ENCODE measurements around the gene PCLO. TPM values are rescaled to one million over a fixed set of nuclear protein-coding genes. Genes with fewer than 3 reads are reported as not detected.

The PCLO gene
- total and polyA plus RNA-seq, 9 donors, result 0.31 to 3.6 (median 1.4) TPM

GRCh38 chr7:82839555-82839954 lies 323.1 kb downstream of the PCLO start:
- H3K27me3 ChIP-seq, result no peaks in the 10 kb centered on the region
- WGBS, 3 donors, result 57 to 68% (median 58%) methylated on average over 4 of the region's 4 CpGs
- DNase-seq, result no peak
- TF ChIP-seq EP300 (IDR thresholded peaks at IDR 0.05) (no peak), POLR2A (IDR thresholded peaks at IDR 0.05) (no peak), CTCF (IDR thresholded peaks at IDR 0.05) (no peak)
- no peaks in the 10 kb centered on the region for H3K9me3 ChIP-seq
- H3K27ac ChIP-seq, result no peak overlapping the region
- intact Hi-C loops (cut with DNase I), result no loop called here
- no peaks in the 10 kb centered on the region for H3K4me1 ChIP-seq (ENCODE audit: insufficient read depth)
- H3K36me3 ChIP-seq, result no peaks in the 10 kb centered on the region
- no peak overlapping the region for H3K4me3 ChIP-seq

- Histone ChIP-seq H3K27ac (no peak overlapping the region), H3K4me1 (ENCODE audit: insufficient read depth) (no peaks in the 10 kb centered on the region), H3K36me3 (no peaks in the 10 kb centered on the region), H3K9me3 (no peaks in the 10 kb centered on the region), H3K4me3 (no peak overlapping the region), H3K27me3 (no peaks in the 10 kb centered on the region)
- intact Hi-C loops (cut with DNase I), result no loop called here
- no peak for DNase-seq
- TF ChIP-seq EP300 (IDR thresholded peaks at IDR 0.05) (no peak), CTCF (IDR thresholded peaks at IDR 0.05) (no peak), POLR2A (IDR thresholded peaks at IDR 0.05) (no peak)
Measured at GRCh38 chr7:82839063-82839462, 323.6 kb downstream of the PCLO start.

GRCh38 chr7:82838314-82838713 lies 324.4 kb downstream of the PCLO start:
- Histone ChIP-seq H3K4me3 (no peak overlapping the region), H3K27ac (no peak overlapping the region), H3K9me3 (no peaks in the 10 kb centered on the region), H3K4me1 (ENCODE audit: insufficient read depth) (no peaks in the 10 kb centered on the region), H3K27me3 (no peaks in the 10 kb centered on the region), H3K36me3 (no peaks in the 10 kb centered on the region)
- intact Hi-C loops (cut with DNase I), result no loop called here
- TF ChIP-seq POLR2A (IDR thresholded peaks at IDR 0.05), result no peak
- no peak for TF ChIP-seq CTCF (IDR thresholded peaks at IDR 0.05)
- no peak for TF ChIP-seq EP300 (IDR thresholded peaks at IDR 0.05)
- no peak for DNase-seq

- H3K4me3 ChIP-seq, result no peak overlapping the region
- WGBS, 3 donors, result 86 to 92% (median 89%) methylated on average over 2 of the region's 2 CpGs
- intact Hi-C loops (cut with DNase I), result no loop called here
- no peak for DNase-seq
- H3K9me3 ChIP-seq, result no peaks in the 10 kb centered on the region
- H3K4me1 ChIP-seq (ENCODE audit: insufficient read depth), result no peaks in the 10 kb centered on the region
- TF ChIP-seq CTCF (IDR thresholded peaks at IDR 0.05), result no peak
- no peaks in the 10 kb centered on the region for H3K27me3 ChIP-seq
- H3K36me3 ChIP-seq, result no peaks in the 10 kb centered on the region
- H3K27ac ChIP-seq, result no peak overlapping the region
Measured at GRCh38 chr7:82823073-82823472, 339.6 kb downstream of the PCLO start.

- Histone ChIP-seq H3K4me1 (ENCODE audit: insufficient read depth) (no peaks in the 10 kb centered on the region), H3K27ac (no peak overlapping the region), H3K9me3 (no peaks in the 10 kb centered on the region), H3K4me3 (no peak overlapping the region), H3K36me3 (no peaks in the 10 kb centered on the region), H3K27me3 (no peaks in the 10 kb centered on the region)
- 95 to 100% (median 97%) methylated on average over 1 of the region's 1 CpG for WGBS, 3 donors
- TF ChIP-seq CTCF (IDR thresholded peaks at IDR 0.05) (no peak), EP300 (IDR thresholded peaks at IDR 0.05) (no peak), POLR2A (IDR thresholded peaks at IDR 0.05) (no peak)
- intact Hi-C loops (cut with DNase I), result no loop called here
- DNase-seq, result no peak
Measured at GRCh38 chr7:82821037-82821436, 341.6 kb downstream of the PCLO start.
